GM23248 (cell line): ENCODE measurements around the gene TMEM95. TPM values are rescaled to one million over a fixed set of nuclear protein-coding genes. Genes with fewer than 3 reads are reported as not detected.

Experiments used
- DNase-seq: peaks from one replicate; pipeline ENCODE4 v3.0.0-alpha.2; 2015
- H2AFZ ChIP-seq: fragments of 200-600 bp; sonication (generic); 2 replicates; pipeline ENCODE4 v1.6.1; 2016; ENCODE audit warnings: antibody characterized with exemption
- H3F3A ChIP-seq: fragments of 200-600 bp; sonication (generic); 2 replicates; pipeline ENCODE4 v1.6.1; 2016; ENCODE audit warnings: mild to moderate bottlenecking, antibody characterized with exemption, mixed run types; ENCODE audit not compliant: insufficient read depth
- H3K27ac ChIP-seq: fragments of 200-600 bp; sonication (generic); 2 replicates; pipeline ENCODE4 v1.5.1; 2016; ENCODE audit warnings: mild to moderate bottlenecking
- H3K27me3 ChIP-seq: fragments of 200-600 bp; sonication (generic); replicated peaks from 2 replicates; pipeline ENCODE4 v1.6.1; 2016; ENCODE audit warnings: mild to moderate bottlenecking; ENCODE audit not compliant: insufficient read depth
- H3K36me3 ChIP-seq: fragments of 200-600 bp; sonication (generic); 2 replicates; pipeline ENCODE4 v1.6.1; 2016; ENCODE audit warnings: low read depth, mild to moderate bottlenecking
- H3K4me1 ChIP-seq: fragments of 200-600 bp; sonication (generic); 2 replicates; pipeline ENCODE4 v1.6.1; 2016; ENCODE audit warnings: mild to moderate bottlenecking; ENCODE audit not compliant: insufficient read depth
- H3K4me2 ChIP-seq: fragments of 200-600 bp; sonication (generic); one replicate; pipeline ENCODE4 v1.6.1; 2016; ENCODE audit warnings: mild to moderate bottlenecking; ENCODE audit not compliant: unreplicated experiment
- H3K4me3 ChIP-seq: fragments of 200-600 bp; sonication (generic); 2 replicates; pipeline ENCODE4 v1.5.1; 2016; ENCODE audit warnings: mild to moderate bottlenecking
- H3K79me2 ChIP-seq: fragments of 200-600 bp; sonication (generic); 2 replicates; pipeline ENCODE4 v1.6.1; 2016; ENCODE audit warnings: mild to moderate bottlenecking; ENCODE audit not compliant: insufficient read depth
- H3K9ac ChIP-seq: fragments of 200-600 bp; sonication (generic); 2 replicates; pipeline ENCODE4 v1.6.1; 2016; ENCODE audit warnings: mild to moderate bottlenecking
- H3K9me2 ChIP-seq: fragments of 200-600 bp; sonication (generic); 2 replicates; pipeline ENCODE4 v1.6.1; 2016; ENCODE audit warnings: mixed run types, mild to moderate bottlenecking, moderate library complexity; ENCODE audit not compliant: insufficient read depth
- H3K9me3 ChIP-seq: fragments of 200-600 bp; sonication (generic); one replicate; pipeline ENCODE4 v1.6.1; 2017; ENCODE audit warnings: low read depth
- H4K20me1 ChIP-seq: fragments of 200-600 bp; sonication (generic); 2 replicates; pipeline ENCODE4 v1.6.0; 2016; ENCODE audit not compliant: insufficient read depth
- EZH2 ChIP-seq: fragments of 200-600 bp; sonication (generic); IDR thresholded peaks from 2 replicates; pipeline ENCODE4 v1.6.1; 2018; ENCODE audit warnings: antibody characterized with exemption, mild to moderate bottlenecking; ENCODE audit not compliant: insufficient read depth, poor library complexity, severe bottlenecking
- EZH2phosphoT487 ChIP-seq: fragments of 200-600 bp; sonication (generic); IDR thresholded peaks from 2 replicates; pipeline ENCODE4 v1.6.1; 2018; ENCODE audit warnings: antibody characterized with exemption, moderate library complexity, mild to moderate bottlenecking, low read depth; ENCODE audit not compliant: insufficient read depth
- WGBS, 2 experiments: methylation state at CpG; one replicate each; pipeline ENCODE4 v1.1.6; 2015 to 2017; ENCODE audit warnings: low lambda C conversion rate in 2 of 2, low coverage in 1 of 2; ENCODE audit errors: missing lambda C conversion rate in 2 of 2; 5-methylcytosine and 5-hydroxymethylcytosine counted together
- in situ Hi-C: fragments of 300-500 bp; cut with MboI; formaldehyde crosslinking; loops from 2 replicates; pipeline ENCODE4 v1.15.0; 2020
- polyA plus RNA-seq: library from polyadenylated mRNA; unstranded; fragments of >200 nt; fragmentation: Nextera tagmentation; extraction: Ambion mirVana; gene quantifications from 2 replicates; pipeline ENCODE4 v1.2.1, GENCODE V29; 2016
- total RNA-seq: library from RNA; depleted of rRNA; stranded (reverse); fragments of >200 nt; shearing (Covaris generic); gene quantifications from 2 replicates; pipeline ENCODE4 v1.2.3, GENCODE V29; 2014

The TMEM95 gene
- total and polyA plus RNA-seq, 2 experiments from 2014 or later: not detected

- peaks cover 14% of the 10 kb centered on the region; the same call in 1 of the 2 replicates for H3K36me3 ChIP-seq
- no peak overlapping the region for H3K4me2 ChIP-seq
- no peak for DNase-seq
- peaks cover 22% of the 10 kb centered on the region for H3K4me1 ChIP-seq
- no peak overlapping the region for H2AFZ ChIP-seq
- peaks cover 25% of the 10 kb centered on the region for H3K79me2 ChIP-seq
- H3K27ac ChIP-seq: no peak overlapping the region
- no peak overlapping the region for H3K9ac ChIP-seq
- H3K9me2 ChIP-seq: no peaks in the 10 kb centered on the region
- H3F3A ChIP-seq: peaks cover 25% of the 10 kb centered on the region
- in situ Hi-C loops: no loop called here
- H3K9me3 ChIP-seq: no peaks in the 10 kb centered on the region
- no peak overlapping the region for H3K4me3 ChIP-seq
- TF ChIP-seq EZH2phosphoT487 (no peak), EZH2 (no peak)
- peaks cover 3% of the 10 kb centered on the region; the same call in 1 of the 2 replicates for H4K20me1 ChIP-seq
- H3K27me3 ChIP-seq: no peaks in the 10 kb centered on the region
- 83 to 87% methylated on average over 16 of the region's 16 CpGs for WGBS, 2 experiments
Observed at GRCh38 chr17:7317161-7317803, 37.7 kb upstream of the TMEM95 start.

GRCh38 chr17:7318121-7318860 lies 36.7 kb upstream of the TMEM95 start:
- H3K27ac ChIP-seq: no peak overlapping the region
- H3K9ac ChIP-seq: no peak overlapping the region
- no peak overlapping the region for H3K4me2 ChIP-seq
- H3F3A ChIP-seq: peaks cover 15% of the 10 kb centered on the region
- no peak overlapping the region for H3K4me3 ChIP-seq
- TF ChIP-seq EZH2phosphoT487: no peak
- TF ChIP-seq EZH2: no peak
- peaks cover 15% of the 10 kb centered on the region for H3K79me2 ChIP-seq
- peaks cover 13% of the 10 kb centered on the region for H3K4me1 ChIP-seq
- no peaks in the 10 kb centered on the region for H3K9me3 ChIP-seq
- H3K9me2 ChIP-seq: no peaks in the 10 kb centered on the region
- H3K36me3 ChIP-seq: peaks cover 6% of the 10 kb centered on the region; the same call in 1 of the 2 replicates
- H3K27me3 ChIP-seq: no peaks in the 10 kb centered on the region
- 88 to 89% methylated on average over 12 to 13 of the region's 13 CpGs for WGBS, 2 experiments
- no peak for DNase-seq
- in situ Hi-C loops: no loop called here
- no peak overlapping the region for H2AFZ ChIP-seq
- peaks cover 3% of the 10 kb centered on the region; the same call in 1 of the 2 replicates for H4K20me1 ChIP-seq

GRCh38 chr17:7321466-7321865 lies 33.5 kb upstream of the TMEM95 start:
- Histone ChIP-seq H2AFZ (no peak overlapping the region), H4K20me1 (no peaks in the 10 kb centered on the region), H3K4me2 (no peak overlapping the region), H3K9me3 (no peaks in the 10 kb centered on the region), H3K9me2 (no peaks in the 10 kb centered on the region), H3K9ac (no peak overlapping the region), H3K79me2 (no peaks in the 10 kb centered on the region), H3K4me3 (no peak overlapping the region), H3K27ac (no peak overlapping the region), H3K27me3 (no peaks in the 10 kb centered on the region), H3F3A (no peaks in the 10 kb centered on the region), H3K36me3 (peaks cover 7% of the 10 kb centered on the region; the same call in 1 of the 2 replicates), H3K4me1 (no peaks in the 10 kb centered on the region)
- in situ Hi-C loops: no loop called here
- 91 to 97% methylated on average over 14 to 15 of the region's 15 CpGs for WGBS, 2 experiments
- TF ChIP-seq EZH2: no peak
- no peak for TF ChIP-seq EZH2phosphoT487
- no peak for DNase-seq

- H3K27ac ChIP-seq: no peak overlapping the region
- no peaks in the 10 kb centered on the region for H3F3A ChIP-seq
- no peak for TF ChIP-seq EZH2
- TF ChIP-seq EZH2phosphoT487: no peak
- H3K9me3 ChIP-seq: no peaks in the 10 kb centered on the region
- DNase-seq: no peak
- no peaks in the 10 kb centered on the region for H3K4me1 ChIP-seq
- H3K4me3 ChIP-seq: no peak overlapping the region
- H3K4me2 ChIP-seq: no peak overlapping the region
- in situ Hi-C loops: no loop called here
- H3K27me3 ChIP-seq: no peaks in the 10 kb centered on the region
- 91 to 93% methylated on average over 22 of the region's 22 CpGs for WGBS, 2 experiments
- no peak overlapping the region for H3K9ac ChIP-seq
- no peaks in the 10 kb centered on the region for H4K20me1 ChIP-seq
- H2AFZ ChIP-seq: no peak overlapping the region
- peaks cover 8% of the 10 kb centered on the region for H3K79me2 ChIP-seq
- no peaks in the 10 kb centered on the region for H3K9me2 ChIP-seq
- H3K36me3 ChIP-seq: peaks cover 7% of the 10 kb centered on the region; the same call in 1 of the 2 replicates
Observed at GRCh38 chr17:7322520-7323194, 32.3 kb upstream of the TMEM95 start.
